Stimulated activated CD8-positive, alpha-beta memory T cell treated with anti-CD3 and anti-CD28 coated beads, Interleukin-12 subunit alpha, Interleukin-12 subunit beta, amount 100 ng/mL, for 24 hours (primary cell): ENCODE data around the gene LARGE1.

Source experiments
- DNase-seq: peaks from one replicate; pipeline ENCODE4 v3.0.0-alpha.2; 2020; ENCODE audit errors: extremely low read depth

Gene LARGE1

DNA sequence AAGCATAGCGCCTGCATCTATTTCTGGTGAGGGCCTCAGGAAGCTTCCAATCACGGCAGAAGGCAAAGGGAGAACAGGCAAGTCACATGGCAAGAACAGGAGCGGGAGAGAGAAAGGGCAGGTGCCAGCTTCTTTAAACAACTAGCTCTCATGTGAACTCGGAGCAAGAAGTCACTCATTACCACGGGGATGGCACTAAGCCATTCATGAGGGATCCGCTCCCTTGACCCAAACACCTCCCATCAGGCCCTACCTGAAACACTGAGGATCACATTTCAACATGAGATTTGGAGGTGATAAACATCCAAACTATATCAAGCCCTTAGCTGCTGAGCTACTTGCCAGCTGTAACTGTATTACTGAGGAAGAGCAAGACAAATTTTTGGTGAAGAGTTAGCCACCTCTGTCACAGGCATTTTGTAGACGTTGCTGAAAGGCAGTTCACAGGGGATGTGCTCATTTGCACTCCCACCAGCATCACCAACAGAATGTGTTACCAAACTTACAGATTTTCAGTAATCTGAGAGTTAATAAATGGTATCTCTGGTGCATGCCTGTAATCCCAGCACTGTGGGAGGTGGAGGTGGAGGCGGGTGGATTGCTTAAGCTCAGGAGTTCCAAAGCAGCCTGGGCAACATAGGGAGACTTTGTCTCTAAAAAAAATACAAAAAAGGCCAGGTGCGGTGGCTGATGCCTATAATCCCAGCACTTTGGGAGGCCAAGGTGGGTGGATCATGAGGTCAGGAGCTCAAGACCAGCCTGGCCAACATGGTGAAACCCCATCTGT is 398.2 kb downstream of the LARGE1 start:
- DNase-seq = no peak

DNA sequence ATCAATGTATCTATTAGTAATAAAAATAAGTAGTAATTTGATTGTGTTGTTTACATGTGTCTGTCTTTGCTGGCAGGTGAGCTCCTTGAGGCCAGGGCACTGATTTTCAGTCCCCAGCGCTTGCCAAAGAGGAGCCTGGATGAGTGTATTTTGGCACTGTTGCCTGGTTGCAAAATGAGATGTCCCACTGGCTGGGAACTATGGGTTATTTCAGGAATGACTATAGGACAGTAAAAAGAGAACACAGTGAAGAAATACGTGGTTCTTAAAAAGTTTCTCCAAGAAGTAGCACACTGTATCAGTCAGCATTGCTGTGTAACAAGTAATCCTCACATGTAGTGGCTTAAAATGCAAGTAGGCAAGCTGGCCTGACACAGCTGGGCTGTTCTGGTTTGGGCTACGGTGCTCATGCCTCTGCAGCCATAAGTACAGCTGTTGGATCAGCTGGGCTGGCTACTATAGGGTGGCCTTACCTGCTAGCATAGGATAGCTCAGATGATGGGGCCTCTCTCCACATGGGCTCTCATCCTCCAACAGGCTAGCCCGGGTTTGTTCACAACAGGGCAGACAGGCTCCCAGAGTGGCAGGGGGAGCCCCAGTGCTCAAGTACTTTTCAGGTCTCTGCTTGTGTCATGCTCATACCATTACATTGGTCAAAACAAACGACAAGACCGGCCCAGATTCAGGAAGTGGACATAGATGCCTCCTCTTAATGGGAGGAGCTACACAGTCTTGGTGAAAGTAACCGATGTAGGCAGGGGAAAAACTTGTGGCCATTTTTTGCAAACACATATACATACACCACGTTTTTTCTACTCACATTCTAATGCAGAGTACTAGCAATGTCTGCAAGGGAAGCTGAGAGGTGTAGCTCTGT is 399.1 kb downstream of the LARGE1 start:
- DNase-seq = no peak

DNA sequence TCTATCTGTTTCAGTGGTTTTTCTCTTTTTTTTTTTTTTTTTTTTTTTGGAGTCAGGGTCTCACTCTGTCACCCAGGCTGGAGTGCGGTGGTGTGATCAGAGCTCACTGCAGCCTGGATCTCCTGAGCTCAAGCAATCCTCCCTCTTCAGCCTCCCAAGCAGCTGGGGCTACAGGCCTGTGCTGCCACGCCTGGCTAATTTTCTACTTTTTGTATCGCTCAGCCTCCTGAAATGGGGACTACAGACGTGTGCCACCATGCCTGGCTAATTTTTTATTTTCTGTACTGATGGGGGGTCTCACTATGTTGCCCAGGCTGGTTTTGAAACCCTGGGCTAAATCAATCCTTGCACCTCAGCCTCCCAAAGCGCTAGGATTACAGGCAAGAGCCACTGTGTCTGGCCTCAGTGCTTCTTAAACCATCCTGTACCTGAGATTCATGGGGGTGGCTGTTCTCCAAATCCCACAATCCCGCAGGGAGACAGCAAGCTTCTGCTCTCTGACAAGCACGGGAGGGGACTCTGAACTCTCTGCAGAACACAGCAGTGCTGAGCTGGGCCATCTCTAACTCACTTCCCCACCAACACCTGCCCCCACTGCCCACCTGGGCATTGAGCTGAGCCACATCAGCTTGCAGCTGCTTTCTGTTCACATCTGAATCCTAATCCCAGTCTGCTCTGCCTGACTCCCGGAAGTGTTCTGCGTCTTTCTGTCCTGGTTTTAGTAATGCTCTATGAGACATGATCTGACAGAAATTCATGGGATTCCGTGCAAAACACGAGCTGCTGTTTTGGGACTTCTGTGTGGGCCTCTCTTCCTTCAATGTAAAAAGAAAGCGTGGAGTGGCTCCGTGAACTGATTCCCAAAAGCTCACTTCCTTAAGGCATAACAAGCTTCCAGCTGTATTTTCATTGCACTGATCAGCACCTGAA is 400.0 kb downstream of the LARGE1 start:
- no peak for DNase-seq

DNA sequence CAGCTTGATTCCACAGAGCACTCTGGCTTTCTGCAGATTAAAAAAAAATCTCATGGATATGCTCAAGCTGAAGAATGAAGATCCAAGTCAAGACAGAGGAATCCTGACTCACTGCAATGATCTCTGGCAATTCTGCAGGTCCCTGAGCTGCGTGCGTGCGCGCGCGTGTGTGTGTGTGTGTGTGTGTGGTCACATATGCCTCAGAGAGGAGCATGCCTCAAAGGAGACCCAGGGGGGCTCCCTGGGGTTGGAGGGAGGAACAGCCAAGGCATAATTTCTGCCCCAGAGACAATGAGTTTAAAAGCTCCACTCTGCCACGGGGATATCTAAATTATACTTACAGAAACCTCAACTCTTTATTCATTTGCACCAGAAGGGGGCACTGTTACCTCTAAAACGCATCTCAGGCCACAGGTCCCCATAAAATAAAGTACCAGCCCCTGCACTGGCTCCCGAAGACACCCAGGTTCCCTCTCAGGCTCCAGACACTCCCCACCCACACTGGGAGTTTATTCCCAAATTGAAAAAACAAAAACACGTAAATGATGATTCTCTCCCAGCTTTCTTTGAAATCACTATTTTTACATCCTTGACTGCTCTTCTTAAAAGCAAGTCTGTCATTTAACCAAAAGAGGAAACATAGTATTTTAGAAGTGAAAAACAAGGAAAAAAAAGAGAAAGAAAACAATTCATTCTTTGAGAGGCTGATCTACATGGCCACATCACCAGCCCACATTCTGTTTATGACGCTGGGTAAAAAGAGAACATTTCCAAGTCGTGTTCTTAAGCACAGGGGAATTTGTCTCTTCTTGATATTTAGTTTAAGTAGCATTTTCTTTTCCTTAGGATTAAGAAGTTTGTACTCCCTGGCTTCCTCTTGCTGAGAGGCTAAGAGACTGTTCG is 401.0 kb downstream of the LARGE1 start:
- no peak for DNase-seq

DNA sequence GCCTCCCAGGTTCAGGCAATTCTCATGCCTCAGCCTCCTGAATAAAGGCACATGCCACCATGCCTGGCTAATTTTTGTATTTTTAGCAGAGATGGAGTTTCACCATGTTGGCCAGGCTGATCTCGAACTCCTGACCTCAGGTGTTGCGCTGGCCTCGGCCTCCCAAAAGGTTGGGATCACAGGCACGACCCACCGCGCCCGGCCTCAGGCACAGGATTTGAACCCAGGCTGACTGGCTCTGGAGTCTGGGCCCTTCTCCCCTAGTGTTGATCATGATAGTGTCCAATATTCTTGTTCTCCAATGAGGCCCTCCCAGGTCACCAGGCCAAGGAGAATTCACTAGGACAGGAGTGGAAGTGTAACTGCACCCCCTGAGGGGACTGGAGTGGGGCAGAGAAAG is 401.9 kb downstream of the LARGE1 start:
- no peak for DNase-seq

DNA sequence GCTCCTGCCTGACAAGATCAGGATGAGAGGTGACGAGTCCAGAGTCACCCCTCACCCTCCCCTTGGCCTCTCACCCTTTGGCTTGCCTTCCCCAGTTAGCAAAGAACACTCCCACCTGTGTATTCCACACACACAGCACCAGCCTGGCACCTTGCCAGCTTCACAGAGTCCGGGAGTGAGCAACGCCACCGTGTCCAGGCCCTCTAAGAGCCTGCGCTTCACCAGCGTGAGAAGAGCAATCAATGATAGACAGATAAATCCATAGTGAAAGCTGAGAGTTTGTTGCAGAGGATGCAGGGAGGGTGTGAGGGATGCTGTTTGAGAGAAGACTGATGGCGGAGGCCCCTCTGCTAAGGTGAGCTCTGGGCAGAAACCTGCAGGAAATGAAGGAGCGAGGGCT is 404.5 kb downstream of the LARGE1 start:
- no peak for DNase-seq

DNA sequence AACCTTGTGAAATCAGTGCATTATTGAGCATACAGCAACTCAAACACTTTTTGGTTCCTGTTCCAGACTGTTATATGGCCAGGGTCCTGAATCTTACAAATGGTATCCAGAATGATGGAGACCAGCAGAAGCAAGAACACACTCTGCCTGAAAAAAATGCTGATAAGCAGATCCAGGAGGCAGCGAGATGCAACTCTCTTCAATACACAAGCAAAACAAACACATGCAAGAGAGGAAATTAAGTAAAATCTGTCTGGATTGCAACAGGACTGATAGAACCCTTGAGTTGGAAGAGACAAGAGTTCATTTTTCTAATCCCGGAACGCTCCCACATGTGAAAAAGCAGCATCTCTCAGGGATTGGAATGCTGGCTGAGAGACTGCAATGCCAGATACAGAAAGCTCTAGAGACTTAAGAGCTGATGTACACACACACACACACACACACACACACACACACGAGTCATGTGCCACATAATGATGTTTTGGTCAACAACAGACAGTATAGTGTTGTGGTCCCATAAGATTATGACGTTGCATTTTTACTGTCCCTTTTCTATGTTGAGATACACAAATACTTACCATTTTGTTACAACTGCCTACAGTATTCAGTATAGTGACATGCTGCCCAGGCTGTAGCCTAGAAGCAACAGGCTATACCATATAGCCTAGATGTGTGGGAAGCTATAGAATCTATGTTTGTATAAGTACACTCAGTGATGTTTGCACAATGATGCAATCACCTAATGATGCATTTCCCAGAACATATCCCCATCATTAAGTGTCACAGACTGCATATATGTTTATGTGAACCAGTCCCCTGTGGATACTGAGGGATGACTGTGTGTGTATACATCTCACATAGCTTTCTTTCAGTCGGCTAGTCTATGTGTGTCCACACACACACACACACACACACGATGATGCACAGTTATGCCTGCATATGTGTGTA is 406.6 kb downstream of the LARGE1 start:
- DNase-seq = no peak

DNA sequence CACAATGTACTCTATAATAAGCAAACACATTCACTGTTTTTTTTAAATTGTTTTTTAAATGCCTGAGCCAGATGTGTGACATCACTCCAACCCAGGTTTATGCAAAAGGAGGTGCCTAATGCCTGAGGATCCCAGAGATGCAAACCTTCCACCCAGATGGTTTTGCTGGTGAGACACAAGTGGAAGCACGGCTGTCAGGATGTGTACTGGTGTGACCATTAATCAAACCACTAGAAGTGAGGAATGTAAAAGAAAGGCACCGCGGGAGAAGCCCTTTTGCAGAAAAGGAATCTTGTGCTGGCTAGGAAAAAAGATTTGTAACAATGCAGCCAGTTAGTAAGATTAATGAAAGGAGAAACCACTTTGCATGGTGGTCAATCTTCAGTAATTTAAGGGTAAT is 407.4 kb downstream of the LARGE1 start:
- no peak for DNase-seq

DNA sequence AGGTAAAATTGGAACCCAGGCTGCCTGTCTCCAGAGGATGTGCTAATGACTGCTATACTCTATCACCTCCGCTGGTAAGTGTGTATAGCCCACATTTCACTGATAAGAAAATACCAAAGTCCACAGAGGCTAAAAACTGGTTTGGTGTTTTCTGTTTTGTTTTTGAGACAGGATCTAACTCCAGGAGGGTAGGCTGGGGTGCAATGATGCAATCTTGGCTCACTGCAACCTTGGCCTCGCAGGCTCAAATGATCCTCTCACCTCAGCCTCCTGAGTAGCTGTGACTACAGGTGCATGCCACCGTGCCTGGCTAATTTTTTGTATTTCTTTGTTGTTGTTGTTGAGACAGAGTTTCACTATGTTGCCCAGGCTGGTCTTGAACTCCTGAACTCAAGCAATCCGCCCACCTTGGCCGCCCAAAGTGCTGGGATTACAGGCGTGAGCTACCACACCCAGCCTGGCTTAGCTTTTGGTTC is 409.8 kb downstream of the LARGE1 start:
- no peak for DNase-seq

DNA sequence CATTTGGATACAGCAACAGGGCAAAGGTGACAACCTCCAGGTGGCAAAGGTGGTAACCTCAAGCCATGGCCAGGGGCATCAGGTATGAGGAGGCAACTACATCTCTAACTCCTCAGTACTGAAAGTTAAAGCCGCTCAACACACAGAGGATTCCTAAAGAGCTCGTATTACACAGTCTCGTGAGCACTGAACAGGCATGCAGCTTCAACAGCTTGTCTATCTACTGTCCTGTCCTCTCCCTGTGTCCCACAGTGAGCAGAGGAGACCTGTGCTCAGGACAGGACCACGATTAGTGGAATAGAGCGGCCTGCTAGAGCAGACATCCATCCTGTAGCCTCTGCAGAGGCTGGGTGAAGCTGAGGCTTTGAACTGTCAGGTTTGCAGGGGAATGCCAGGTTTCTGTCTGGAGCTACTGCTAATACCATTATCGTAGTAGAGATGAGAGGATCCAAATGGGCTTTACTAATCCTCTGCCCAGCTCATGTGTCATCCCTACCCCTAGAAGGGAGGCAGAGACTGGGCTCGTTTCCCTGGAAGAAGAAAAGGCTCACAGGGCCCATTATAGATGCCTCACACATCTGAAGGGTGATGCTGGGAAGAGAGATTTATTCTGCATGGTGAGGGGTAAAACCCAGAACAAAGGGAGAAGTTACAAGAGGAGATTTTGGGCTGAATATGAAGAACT is 415.2 kb downstream of the LARGE1 start:
- no peak for DNase-seq

DNA sequence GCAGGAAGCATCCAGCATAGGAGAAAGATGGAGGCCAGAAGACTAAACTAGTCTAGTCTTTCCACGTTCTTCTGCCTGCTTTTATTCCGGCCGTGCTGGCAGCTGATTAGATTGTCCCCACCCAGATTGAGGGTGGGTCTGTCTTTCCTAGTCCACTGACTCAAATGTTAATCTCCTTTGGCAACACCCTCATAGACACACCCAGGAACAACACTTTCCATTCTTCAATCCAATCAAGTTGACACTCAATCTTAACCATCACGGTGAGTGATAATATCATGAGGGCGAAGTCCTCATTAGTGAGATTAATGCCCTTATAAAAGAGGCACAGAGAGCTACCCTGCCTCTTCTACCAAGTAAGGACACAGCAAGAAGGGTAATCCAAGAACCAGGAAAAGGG is 424.2 kb downstream of the LARGE1 start:
- no peak for DNase-seq

DNA sequence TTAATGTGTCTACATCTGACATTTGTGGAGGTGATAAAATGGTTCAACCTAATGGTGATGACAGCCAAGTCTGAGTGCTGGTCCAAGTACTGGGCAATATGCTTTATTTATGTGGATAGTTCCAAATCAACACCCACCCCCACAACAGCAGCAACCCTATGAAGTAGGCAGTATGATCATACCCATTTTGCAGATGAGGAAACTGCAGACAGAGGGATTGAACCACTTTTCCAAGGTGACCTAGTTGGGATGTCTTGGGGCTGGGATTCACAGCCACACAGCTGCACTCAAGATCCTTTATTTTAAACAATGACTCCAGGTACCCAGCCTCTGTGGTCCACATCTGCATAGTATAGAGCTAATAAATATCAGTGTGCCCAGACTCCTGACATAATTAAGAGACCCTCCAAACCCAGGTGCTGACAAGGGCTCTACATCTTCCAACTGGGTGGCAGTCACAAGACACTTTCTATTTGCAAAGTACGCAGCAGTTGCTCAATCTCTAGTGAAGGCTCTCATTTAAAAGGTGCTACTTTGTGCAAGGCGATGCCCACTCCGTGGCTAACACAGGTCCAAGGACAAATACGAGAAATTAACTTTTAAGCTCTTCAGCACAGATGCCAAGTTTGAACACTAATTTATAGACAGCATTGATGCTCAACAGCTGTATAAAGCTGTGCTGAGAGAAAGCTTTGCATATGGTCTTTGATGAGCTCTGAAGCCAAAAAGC is 426.6 kb downstream of the LARGE1 start:
- no peak for DNase-seq

DNA sequence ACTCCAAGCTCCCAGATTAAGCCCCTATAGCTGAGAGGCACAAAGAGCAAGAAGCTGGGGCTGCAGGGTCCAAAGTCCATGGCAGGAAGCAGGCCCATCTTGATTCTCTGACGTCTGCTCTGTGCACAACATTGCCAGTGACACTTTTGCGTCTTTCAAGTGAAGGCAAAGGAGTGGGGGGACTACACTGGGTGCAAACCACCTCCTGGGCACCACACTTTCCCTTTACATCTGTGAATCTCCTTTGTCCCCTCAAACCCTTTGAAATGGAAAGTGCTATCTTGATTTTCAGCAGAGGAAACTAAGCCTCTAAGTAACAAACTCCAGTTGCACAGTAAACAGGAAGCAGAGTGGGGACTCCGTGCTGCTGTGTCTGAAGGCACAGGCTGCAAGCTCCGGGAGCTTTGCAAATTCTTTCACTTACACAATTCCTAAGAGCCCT is 428.0 kb downstream of the LARGE1 start:
- DNase-seq = no peak

DNA sequence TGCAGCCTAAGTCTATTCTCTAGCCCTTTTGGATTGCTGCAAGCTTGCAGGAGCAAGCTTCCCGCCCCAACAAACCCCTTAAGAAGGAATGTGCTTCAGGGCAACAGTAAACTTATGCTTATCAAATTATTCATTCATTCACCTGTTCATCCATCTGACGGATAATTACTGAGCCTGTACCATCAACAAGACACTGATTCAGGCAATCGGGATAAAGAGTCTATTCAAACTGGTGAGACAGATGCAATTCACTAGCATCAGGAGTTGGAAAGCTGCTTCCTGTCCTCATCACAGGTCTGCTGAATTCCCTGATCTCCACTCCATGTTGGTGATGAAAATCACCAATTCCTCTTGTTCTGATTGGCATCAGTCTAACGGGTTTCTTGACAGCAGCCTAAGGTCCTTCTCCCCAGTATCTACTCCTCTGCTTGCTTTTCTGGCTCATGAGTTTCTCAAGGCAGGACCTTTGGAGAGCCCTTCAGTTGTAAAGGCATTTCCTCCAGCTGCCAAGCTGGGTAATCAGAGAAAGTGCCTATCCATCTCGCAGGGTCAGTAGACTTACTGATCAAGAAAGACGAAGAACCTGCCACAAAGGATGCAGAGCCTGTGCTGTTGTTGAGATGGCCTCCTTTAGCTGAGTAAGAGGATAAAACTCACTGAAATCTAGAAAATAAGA is 433.1 kb downstream of the LARGE1 start:
- no peak for DNase-seq

DNA sequence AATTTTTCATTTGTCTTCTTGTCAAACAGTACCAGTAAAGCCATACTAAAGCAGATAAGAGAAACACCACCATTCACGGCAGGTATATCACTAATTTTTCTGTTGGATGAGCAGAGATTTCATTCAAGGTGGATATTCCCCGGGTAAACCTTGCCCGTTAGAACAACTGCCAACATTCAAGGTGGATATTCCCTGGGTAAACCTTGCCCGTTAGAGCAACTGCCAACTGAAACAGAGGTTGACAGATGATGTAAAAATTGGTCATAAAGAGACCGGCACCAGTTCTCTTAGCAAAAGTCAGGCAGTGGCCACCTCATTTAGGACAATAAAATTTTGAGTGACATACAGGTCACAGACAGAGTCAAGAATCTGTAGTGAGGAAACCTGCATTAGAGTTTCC is 438.7 kb downstream of the LARGE1 start:
- no peak for DNase-seq

DNA sequence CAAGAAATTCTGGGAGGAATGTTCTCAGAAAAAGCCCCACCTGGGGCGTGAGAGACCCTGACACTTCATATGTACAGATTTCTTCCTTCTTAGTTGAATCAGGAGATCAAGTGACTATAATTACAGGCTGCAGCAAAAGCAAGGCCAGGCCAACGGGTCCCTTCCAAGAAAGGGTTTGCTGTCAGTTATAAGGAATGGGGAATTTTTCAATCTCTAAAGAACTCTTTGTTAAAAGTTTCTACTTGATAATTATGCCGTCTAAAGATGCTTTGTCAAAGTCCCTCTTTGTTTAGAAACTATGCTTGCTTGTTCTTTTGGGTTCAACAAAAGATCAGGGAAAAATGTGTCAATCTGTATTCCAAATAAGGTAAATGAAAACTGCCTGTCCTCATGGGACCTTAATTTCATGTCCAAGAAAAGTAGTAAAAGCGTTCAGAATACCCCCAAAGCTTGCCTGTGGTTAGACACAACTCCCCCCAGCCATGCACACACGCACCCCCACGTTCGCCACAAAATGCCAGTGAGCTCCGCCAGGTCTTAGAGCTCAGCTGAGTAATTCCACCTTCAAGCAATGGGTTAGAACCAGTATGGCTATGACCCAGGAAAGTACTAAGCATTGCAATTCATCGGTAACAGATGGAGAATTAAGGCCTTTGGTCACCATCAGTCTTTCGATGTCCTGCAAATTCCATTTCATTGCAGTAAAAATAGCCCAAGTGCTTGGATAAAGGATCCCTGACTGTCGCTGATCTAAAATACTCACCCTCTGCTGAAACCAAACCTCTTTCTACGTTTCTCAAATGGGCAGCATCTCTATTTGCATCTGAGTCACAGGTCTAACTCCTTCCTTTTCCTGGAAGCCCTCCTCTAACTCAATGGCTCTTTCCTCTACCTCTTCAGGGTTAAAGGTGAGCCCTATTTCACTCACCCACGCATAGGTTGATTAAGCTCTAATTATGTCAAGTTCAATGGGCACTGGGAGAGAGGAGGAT is 442.9 kb downstream of the LARGE1 start:
- DNase-seq = no peak

DNA sequence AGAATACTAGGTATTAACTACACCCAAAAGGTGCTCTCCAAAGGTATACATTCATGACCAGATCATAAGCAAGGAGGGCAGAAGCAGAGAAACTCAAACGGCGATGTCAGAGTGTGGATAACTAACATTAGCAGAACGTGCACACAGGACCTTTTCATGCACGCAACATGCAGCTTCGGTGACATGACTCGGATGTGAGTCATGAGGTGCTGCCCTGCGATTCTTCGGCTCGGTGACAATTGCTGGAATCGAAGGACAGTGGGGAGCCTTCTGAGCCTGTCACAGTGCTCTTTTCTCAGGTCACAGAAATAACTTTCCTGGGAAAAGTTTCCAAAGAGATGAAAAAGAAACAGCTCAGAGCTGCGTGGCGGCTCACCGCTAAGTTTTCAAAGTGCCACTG is 443.6 kb downstream of the LARGE1 start:
- DNase-seq = no peak
